ENCODE data around the gene ADPRHL1.
A peak's percentile ranks its signal among the peaks of the same experiment; 100 is the strongest.

Gene ADPRHL1

GRCh38 chr13:113403255-113404104, 49.8 kb downstream of the ADPRHL1 start:
- no peak for TF ChIP-seq CTCF (IDR thresholded peaks at IDR 0.05; ENCODE audit: low read depth, low read length, poor library complexity, severe bottlenecking)
- no peak for TF ChIP-seq EZH2phosphoT487 (IDR thresholded peaks at IDR 0.05; ENCODE audit: borderline replicate concordance, low read length)
- no peaks in the 10 kb centered on the region for H3K36me3 ChIP-seq (ENCODE audit: control insufficient read depth, low read length)
- H3F3A ChIP-seq (ENCODE audit: control insufficient read depth, insufficient read depth), result peaks cover 4% of the 10 kb centered on the region; the same call in 1 of the 2 replicates
- H3K27ac ChIP-seq (ENCODE audit: low read depth, low read length), result no peak overlapping the region
- H3K9me3 ChIP-seq (ENCODE audit: control insufficient read depth, insufficient read depth, low read length), result no peaks in the 10 kb centered on the region
- no peaks in the 10 kb centered on the region for H3K79me2 ChIP-seq (ENCODE audit: control insufficient read depth, low read length)
- peaks cover 55% of the 10 kb centered on the region for H3K4me1 ChIP-seq (ENCODE audit: control insufficient read depth, low read length)
- no peak overlapping the region for H3K4me3 ChIP-seq (ENCODE audit: low read length)
- no peaks in the 10 kb centered on the region for H4K20me1 ChIP-seq (ENCODE audit: control insufficient read depth, insufficient read depth, low read depth, low read length)
- H3K27me3 ChIP-seq (ENCODE audit: control insufficient read depth, low read length), result no peaks in the 10 kb centered on the region
- H3K4me2 ChIP-seq (ENCODE audit: low read length), result no peak overlapping the region
- no peaks in the 10 kb centered on the region for H3K9me2 ChIP-seq (replicated peaks; ENCODE audit: control insufficient read depth, low read length)

GRCh38 chr13:113402471-113403254, 50.6 kb downstream of the ADPRHL1 start:
- H3K79me2 ChIP-seq (ENCODE audit: control insufficient read depth, low read length), result no peaks in the 10 kb centered on the region
- no peaks in the 10 kb centered on the region for H3K9me2 ChIP-seq (replicated peaks; ENCODE audit: control insufficient read depth, low read length)
- no peak overlapping the region for H3K27ac ChIP-seq (ENCODE audit: low read depth, low read length)
- no peak overlapping the region for H3K4me2 ChIP-seq (ENCODE audit: low read length)
- no peaks in the 10 kb centered on the region for H4K20me1 ChIP-seq (ENCODE audit: control insufficient read depth, insufficient read depth, low read depth, low read length)
- H3K27me3 ChIP-seq (ENCODE audit: control insufficient read depth, low read length), result no peaks in the 10 kb centered on the region
- peaks cover 4% of the 10 kb centered on the region; the same call in 1 of the 2 replicates for H3F3A ChIP-seq (ENCODE audit: control insufficient read depth, insufficient read depth)
- H3K9me3 ChIP-seq (ENCODE audit: control insufficient read depth, insufficient read depth, low read length), result no peaks in the 10 kb centered on the region
- H3K4me1 ChIP-seq (ENCODE audit: control insufficient read depth, low read length), result peaks cover 55% of the 10 kb centered on the region
- no peaks in the 10 kb centered on the region for H3K36me3 ChIP-seq (ENCODE audit: control insufficient read depth, low read length)
- TF ChIP-seq EZH2phosphoT487 (IDR thresholded peaks at IDR 0.05; ENCODE audit: borderline replicate concordance, low read length) (no peak), CTCF (IDR thresholded peaks at IDR 0.05; ENCODE audit: low read depth, low read length, poor library complexity, severe bottlenecking) (no peak)
- no peak overlapping the region for H3K4me3 ChIP-seq (ENCODE audit: low read length)

GRCh38 chr13:113401452-113402415, 51.6 kb downstream of the ADPRHL1 start:
- H3K4me2 ChIP-seq (ENCODE audit: low read length), result peak overlapping the region; percentile 68
- H3K36me3 ChIP-seq (ENCODE audit: control insufficient read depth, low read length), result no peaks in the 10 kb centered on the region
- TF ChIP-seq EZH2phosphoT487 (IDR thresholded peaks at IDR 0.05; ENCODE audit: borderline replicate concordance, low read length) (no peak), CTCF (IDR thresholded peaks at IDR 0.05; ENCODE audit: low read depth, low read length, poor library complexity, severe bottlenecking) (no peak)
- no peaks in the 10 kb centered on the region for H3K79me2 ChIP-seq (ENCODE audit: control insufficient read depth, low read length)
- H3K27ac ChIP-seq (ENCODE audit: low read depth, low read length), result peak overlapping the region; percentile 59
- peaks cover 4% of the 10 kb centered on the region; the same call in 1 of the 2 replicates for H3F3A ChIP-seq (ENCODE audit: control insufficient read depth, insufficient read depth)
- peaks cover 49% of the 10 kb centered on the region for H3K4me1 ChIP-seq (ENCODE audit: control insufficient read depth, low read length)
- H3K27me3 ChIP-seq (ENCODE audit: control insufficient read depth, low read length), result no peaks in the 10 kb centered on the region
- no peaks in the 10 kb centered on the region for H4K20me1 ChIP-seq (ENCODE audit: control insufficient read depth, insufficient read depth, low read depth, low read length)
- H3K4me3 ChIP-seq (ENCODE audit: low read length), result no peak overlapping the region
- H3K9me3 ChIP-seq (ENCODE audit: control insufficient read depth, insufficient read depth, low read length), result no peaks in the 10 kb centered on the region
- H3K9me2 ChIP-seq (replicated peaks; ENCODE audit: control insufficient read depth, low read length), result no peaks in the 10 kb centered on the region
